Kidney (tissue), 14 donors: ENCODE measurements around the gene MFAP5. TPM values are rescaled to one million over a fixed set of nuclear protein-coding genes. Genes with fewer than 3 reads are reported as not detected.

Source experiments
- DNase-seq, 5 donors: peaks; one replicate each; pipeline ENCODE4 v3.0.0-alpha.2; 2013 to 2020
- FAIRE-seq: peaks from 2 replicates; lab custom pipeline; 2012; peaks lifted over from hg19 to GRCh38; lab: Jason Lieb, UNC
- H3K27ac ChIP-seq, 2 donors: one replicate each; pipeline ENCODE4 v1.7.0; 2013; ENCODE audit warnings: low read depth in 2 of 2, low read length in 2 of 2, inconsistent platforms in 1 of 2
- H3K27me3 ChIP-seq: one replicate; pipeline ENCODE4 v1.7.1; 2013; ENCODE audit warnings: low read length, inconsistent platforms; ENCODE audit not compliant: control insufficient read depth, insufficient read depth
- H3K36me3 ChIP-seq, 3 donors: one replicate each; pipeline versions ENCODE4 v1.7.0 to v1.7.1; 2013; ENCODE audit warnings: low read length in 3 of 3, control low read depth in 1 of 3, inconsistent platforms in 1 of 3; ENCODE audit not compliant: insufficient read depth in 3 of 3, control insufficient read depth in 2 of 3
- H3K4me1 ChIP-seq, 3 donors: one replicate each; pipeline versions ENCODE4 v1.7.0 to v1.7.1; 2013; ENCODE audit warnings: low read length in 3 of 3, inconsistent platforms in 1 of 3, low read depth in 1 of 3; ENCODE audit not compliant: control insufficient read depth in 2 of 3, insufficient read depth in 2 of 3
- H3K4me3 ChIP-seq, 3 donors: one replicate each; pipeline versions ENCODE4 v1.7.0 to v1.8.1; 2013; ENCODE audit warnings: low read length in 3 of 3, control low read depth in 1 of 3, inconsistent platforms in 1 of 3
- H3K9ac ChIP-seq, 3 donors: one replicate each; pipeline versions ENCODE4 v1.7.0 to v1.7.1; 2013; ENCODE audit warnings: low read length in 3 of 3, control low read depth in 1 of 3, inconsistent platforms in 1 of 3
- H3K9me3 ChIP-seq, 3 donors: one replicate each; pipeline versions ENCODE4 v1.7.0 to v1.7.1; 2013; ENCODE audit warnings: low read length in 3 of 3, control low read depth in 1 of 3, inconsistent platforms in 1 of 3; ENCODE audit not compliant: control insufficient read depth in 2 of 3, insufficient read depth in 1 of 3
- CTCF ChIP-seq: IDR thresholded peaks from 3 replicates; pipeline ENCODE4 v1.5.1; 2012; ENCODE audit warnings: mild to moderate bottlenecking, moderate library complexity, borderline replicate concordance; ENCODE audit not compliant: insufficient read depth; ENCODE audit errors: extremely low read depth
- intact Hi-C: fragments of 100-400 bp; cut with DNase I; formaldehyde crosslinking; loops from one replicate; pipeline ENCODE4 v1.11.1; 2022
- polyA plus RNA-seq: library from polyadenylated mRNA; stranded (reverse); fragments of 350-450 nt; fragmentation: Illumina TruSeq; extraction: RNeasy Lipid Tissue Mini Kit (QIAGEN cat#74804); gene quantifications from one replicate; pipeline ENCODE4 v1.2.3, GENCODE V29; 2014; ENCODE audit warnings: low read depth, low replicate concordance; ENCODE audit not compliant: insufficient read depth
- total RNA-seq: library from RNA; stranded (reverse); fragmentation: NEBNext Ultra II Directional; extraction: Animal tissue kit (Norgen Biotek cat#: 25700); gene quantifications from one replicate; pipeline ENCODE4 v1.2.1, GENCODE V29; 2021
- donor health status: control.
- donor health status: control.
- donor health status: control.
- donor health status: control.
- donor health status: control.
- donor health status: DM: yes; HTN: yes; CAD: no.
- donor health status: Normal renal cell carcinoma (clear cell type).

MFAP5 gene
- total and polyA plus RNA-seq, 2 donors from 2014 or later = 0.38 to 0.52 TPM

- FAIRE-seq (no peak), DNase-seq (no peak)
- H3K9ac ChIP-seq = no peak overlapping the region
- H3K4me3 ChIP-seq = no peak overlapping the region
- intact Hi-C loops = no loop called here
- peaks cover 0 to 4% (median 0%) of the 10 kb centered on the region in 3 donors for H3K4me1 ChIP-seq
- no peaks in the 10 kb centered on the region for H3K36me3 ChIP-seq
- TF ChIP-seq CTCF = no peak
- no peaks in the 10 kb centered on the region for H3K9me3 ChIP-seq
- H3K27me3 ChIP-seq = no peaks in the 10 kb centered on the region
- no peak overlapping the region for H3K27ac ChIP-seq
These were observed 14.7 kb upstream of the MFAP5 start for GRCh38 chr12:8677362-8677761.

DNA sequence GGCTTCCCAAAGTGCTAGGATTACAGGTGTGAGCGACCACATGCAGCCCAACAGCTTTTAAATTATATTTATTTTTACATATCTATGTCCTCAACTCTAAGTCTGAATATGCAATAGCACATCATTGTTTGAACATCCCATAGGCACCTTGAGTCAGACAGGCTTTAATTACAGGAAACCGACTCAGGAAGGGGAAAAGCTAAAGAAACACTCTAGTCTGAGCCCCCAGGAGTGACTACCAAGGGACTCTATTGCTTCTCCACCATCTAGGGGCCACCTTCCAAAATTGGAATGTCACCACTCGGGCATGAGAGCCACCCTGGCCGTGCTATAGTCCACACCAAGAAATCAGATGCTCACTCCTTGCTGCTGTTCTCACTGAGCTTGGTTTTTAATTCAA lies 14.0 kb upstream of the MFAP5 start:
- intact Hi-C loops = no loop called here
- TF ChIP-seq CTCF = no peak
- Histone ChIP-seq H3K9me3 (no peaks in the 10 kb centered on the region), H3K27me3 (no peaks in the 10 kb centered on the region), H3K4me1 (peaks cover 0 to 3% (median 0%) of the 10 kb centered on the region in 3 donors), H3K36me3 (no peaks in the 10 kb centered on the region), H3K9ac (no peak overlapping the region), H3K27ac (no peak overlapping the region), H3K4me3 (no peak overlapping the region)
- no peak for DNase-seq
- FAIRE-seq = no peak

GRCh38 chr12:8675591-8676036 lies 13.0 kb upstream of the MFAP5 start:
- FAIRE-seq (peak; percentile 37), DNase-seq (peak in 2 of 5 donors; percentile 53 to 70)
- Histone ChIP-seq H3K27ac (no peak overlapping the region), H3K36me3 (no peaks in the 10 kb centered on the region), H3K4me3 (no peak overlapping the region), H3K4me1 (peaks cover 0 to 2% (median 0%) of the 10 kb centered on the region in 3 donors), H3K27me3 (no peaks in the 10 kb centered on the region), H3K9ac (no peak overlapping the region), H3K9me3 (no peaks in the 10 kb centered on the region)
- intact Hi-C loops = no loop called here
- no peak for TF ChIP-seq CTCF

DNA sequence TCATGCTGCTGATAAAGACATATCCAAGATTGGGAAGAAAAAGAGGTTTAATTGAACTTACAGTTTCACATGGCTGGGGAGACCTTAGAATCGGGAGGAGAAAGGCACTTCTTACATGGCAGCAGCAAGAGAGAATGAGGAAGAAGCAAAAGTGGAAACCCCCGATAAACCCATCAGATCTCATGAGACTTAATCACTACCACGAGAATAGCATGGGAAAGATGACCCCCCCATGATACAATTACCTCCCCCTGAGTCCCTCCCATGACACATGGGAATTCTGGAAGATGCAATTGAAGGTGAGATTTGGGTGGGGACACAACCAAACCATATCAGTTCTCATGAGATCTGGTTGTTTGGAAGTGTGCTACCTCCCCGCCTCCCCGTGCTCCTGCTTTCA lies 9.8 kb upstream of the MFAP5 start:
- Histone ChIP-seq H3K4me1 (peaks cover 0 to 2% (median 0%) of the 10 kb centered on the region in 3 donors), H3K4me3 (no peak overlapping the region), H3K27ac (no peak overlapping the region), H3K9ac (no peak overlapping the region), H3K27me3 (no peaks in the 10 kb centered on the region), H3K9me3 (no peaks in the 10 kb centered on the region), H3K36me3 (no peaks in the 10 kb centered on the region)
- no peak for FAIRE-seq
- DNase-seq = no peak
- TF ChIP-seq CTCF = no peak
- intact Hi-C loops = no loop called here
